Mesenchymal stem cell (in vitro differentiated cells and primary cell): ENCODE measurements around the gene CEP72.

Experiments
- DNase-seq: peaks from one replicate; pipeline ENCODE4 v3.0.0-alpha.2; 2013
- H2AFZ ChIP-seq: one replicate; pipeline ENCODE4 v1.6.1; 2013; ENCODE audit warnings: low read depth, mild to moderate bottlenecking, control low read depth, inconsistent platforms, low read length, moderate library complexity
- H2AK5ac ChIP-seq: 2 replicates; pipeline ENCODE4 v1.6.1; 2013; ENCODE audit warnings: low read length, moderate library complexity, mild to moderate bottlenecking, inconsistent platforms; ENCODE audit not compliant: severe bottlenecking
- H2BK120ac ChIP-seq: one replicate; pipeline ENCODE4 v1.6.1; 2013; ENCODE audit warnings: low read depth, mild to moderate bottlenecking, inconsistent platforms, low read length, moderate library complexity
- H2BK12ac ChIP-seq, 2 experiments: one replicate each; pipeline ENCODE4 v1.6.1; 2013; ENCODE audit warnings: inconsistent platforms in 2 of 2, low read length in 2 of 2, mild to moderate bottlenecking in 2 of 2, moderate library complexity in 2 of 2, control low read depth in 1 of 2
- H2BK15ac ChIP-seq: one replicate; pipeline ENCODE4 v1.6.1; 2013; ENCODE audit warnings: mild to moderate bottlenecking, low read depth, inconsistent platforms; ENCODE audit not compliant: poor library complexity, severe bottlenecking
- H2BK5ac ChIP-seq: 2 replicates; pipeline ENCODE4 v1.6.1; 2013; ENCODE audit warnings: low read depth, mild to moderate bottlenecking, low read length, control low read depth, inconsistent platforms; ENCODE audit not compliant: poor library complexity, severe bottlenecking
- H3K14ac ChIP-seq, 2 experiments: one replicate each; pipeline ENCODE4 v1.6.1; 2013; ENCODE audit warnings: inconsistent platforms in 2 of 2, low read length in 2 of 2, control low read depth in 1 of 2, mild to moderate bottlenecking in 1 of 2, moderate library complexity in 1 of 2
- H3K18ac ChIP-seq, 2 experiments: one replicate each; pipeline ENCODE4 v1.6.1; 2013; ENCODE audit warnings: inconsistent platforms in 2 of 2, low read length in 2 of 2, control low read depth in 1 of 2, low read depth in 1 of 2, mild to moderate bottlenecking in 1 of 2
- H3K23ac ChIP-seq, 2 experiments: one replicate each; pipeline ENCODE4 v1.6.1; 2013; ENCODE audit warnings: inconsistent platforms in 2 of 2, low read length in 2 of 2, mild to moderate bottlenecking in 2 of 2, moderate library complexity in 2 of 2, control low read depth in 1 of 2
- H3K27ac ChIP-seq: 2 replicates; pipeline ENCODE4 v1.5.1; 2013; ENCODE audit warnings: mild to moderate bottlenecking, moderate library complexity, low read length, control low read depth, inconsistent platforms; ENCODE audit not compliant: poor library complexity, severe bottlenecking
- H3K27me3 ChIP-seq, 2 experiments: 2 replicates each; pipeline versions ENCODE4 v1.6.1 to v1.7.0; 2013; ENCODE audit warnings: low read length in 2 of 2, mild to moderate bottlenecking in 2 of 2, moderate library complexity in 2 of 2, control low read depth in 1 of 2, inconsistent platforms in 1 of 2; ENCODE audit not compliant: control insufficient read depth in 1 of 2, insufficient read depth in 1 of 2
- H3K36me3 ChIP-seq, 2 experiments: 2 replicates each; pipeline versions ENCODE4 v1.6.1 to v1.7.0; 2013; ENCODE audit warnings: low read length in 2 of 2, control low read depth in 1 of 2, inconsistent platforms in 1 of 2, low read depth in 1 of 2, mild to moderate bottlenecking in 1 of 2; ENCODE audit not compliant: insufficient read depth in 2 of 2, control insufficient read depth in 1 of 2
- H3K4ac ChIP-seq, 2 experiments: one replicate each; pipeline ENCODE4 v1.6.1; 2013; ENCODE audit warnings: inconsistent platforms in 2 of 2, low read length in 2 of 2, mild to moderate bottlenecking in 2 of 2, moderate library complexity in 2 of 2, control low read depth in 1 of 2, low read depth in 1 of 2
- H3K4me1 ChIP-seq: 2 replicates; pipeline ENCODE4 v1.6.1; 2013; ENCODE audit warnings: low read depth, low read length, control low read depth; ENCODE audit not compliant: control insufficient read depth, insufficient read depth
- H3K4me2 ChIP-seq: 2 replicates; pipeline ENCODE4 v1.6.1; 2013; ENCODE audit warnings: low read length, mild to moderate bottlenecking, inconsistent platforms; ENCODE audit not compliant: poor library complexity, severe bottlenecking
- H3K4me3 ChIP-seq, 2 experiments: 2 replicates each; pipeline versions ENCODE4 v1.5.1 to v1.7.0; 2013; ENCODE audit warnings: low read length in 2 of 2, mild to moderate bottlenecking in 2 of 2, control low read depth in 1 of 2, low read depth in 1 of 2; ENCODE audit not compliant: insufficient read depth in 1 of 2
- H3K79me1 ChIP-seq: replicated peaks from 2 replicates; pipeline ENCODE4 v1.6.1; 2013; ENCODE audit warnings: mild to moderate bottlenecking, control low read depth, low read length, inconsistent platforms; ENCODE audit not compliant: poor library complexity, severe bottlenecking
- H3K9ac ChIP-seq: 2 replicates; pipeline ENCODE4 v1.7.0; 2013; ENCODE audit warnings: mild to moderate bottlenecking, low read length, moderate library complexity
- H3K9me3 ChIP-seq: 2 replicates; pipeline ENCODE4 v1.7.0; 2013; ENCODE audit warnings: mild to moderate bottlenecking, low read length; ENCODE audit not compliant: control insufficient read depth
- H4K8ac ChIP-seq: one replicate; pipeline ENCODE4 v1.6.1; 2013; ENCODE audit warnings: inconsistent platforms, mild to moderate bottlenecking, low read length, moderate library complexity
- H4K91ac ChIP-seq: one replicate; pipeline ENCODE4 v1.6.1; 2013; ENCODE audit warnings: mild to moderate bottlenecking, low read length, inconsistent platforms
- WGBS: methylation state at CpG from one replicate; pipeline ENCODE4 v1.1.7; 2013; ENCODE audit warnings: mixed read lengths; 5-methylcytosine and 5-hydroxymethylcytosine counted together

The CEP72 gene

GRCh38 chr5:652773-653350 lies 40.7 kb downstream of the CEP72 start:
- Histone ChIP-seq H2AK5ac (no peak overlapping the region), H3K27me3 (no peaks in the 10 kb centered on the region), H3K14ac (no peak overlapping the region), H3K4me3 (no peak overlapping the region), H3K4me2 (no peak overlapping the region), H3K36me3 (peaks cover 8 to 26% of the 10 kb centered on the region in 2 experiments), H2BK120ac (no peak overlapping the region), H2BK5ac (no peak overlapping the region), H3K4ac (no peak overlapping the region), H4K8ac (no peak overlapping the region), H3K9me3 (no peaks in the 10 kb centered on the region), H3K9ac (no peak overlapping the region), H4K91ac (no peak overlapping the region), H2AFZ (no peak overlapping the region), H3K79me1 (peaks cover 5% of the 10 kb centered on the region), H3K4me1 (peaks cover 9% of the 10 kb centered on the region), H3K18ac (no peak overlapping the region), H2BK12ac (no peak overlapping the region), H3K27ac (no peak overlapping the region), H3K23ac (no peak overlapping the region), H2BK15ac (no peak overlapping the region)
- DNase-seq, result no peak
- WGBS, result 99% methylated on average over 10 of the region's 11 CpGs

- H2BK120ac ChIP-seq, result no peak overlapping the region
- no peak overlapping the region for H2BK15ac ChIP-seq
- H2BK12ac ChIP-seq, result no peak overlapping the region
- H3K18ac ChIP-seq, result no peak overlapping the region
- no peak overlapping the region for H2BK5ac ChIP-seq
- H4K8ac ChIP-seq, result peak overlapping the region; percentile 12
- H2AFZ ChIP-seq, result no peak overlapping the region
- H3K4me3 ChIP-seq, result no peak overlapping the region
- H3K9ac ChIP-seq, result no peak overlapping the region
- peak overlapping the region; percentile 9 for H4K91ac ChIP-seq
- peaks cover 12% of the 10 kb centered on the region for H3K4me1 ChIP-seq
- no peak overlapping the region for H3K23ac ChIP-seq
- H3K4ac ChIP-seq, result no peak overlapping the region
- H3K79me1 ChIP-seq, result peaks cover 6% of the 10 kb centered on the region
- H3K14ac ChIP-seq, result peak overlapping the region in 1 of 2 experiments; percentile 15
- H3K36me3 ChIP-seq, result peaks cover 3 to 30% of the 10 kb centered on the region in 2 experiments
- H2AK5ac ChIP-seq, result no peak overlapping the region
- DNase-seq, result peak; percentile 11
- H3K4me2 ChIP-seq, result no peak overlapping the region
- H3K27me3 ChIP-seq, result no peaks in the 10 kb centered on the region
- WGBS, result 81% methylated on average over 16 of the region's 17 CpGs
- no peaks in the 10 kb centered on the region for H3K9me3 ChIP-seq
- H3K27ac ChIP-seq, result no peak overlapping the region
These were observed 42.1 kb downstream of the CEP72 start for GRCh38 chr5:654071-654778.

- H3K23ac ChIP-seq, result no peak overlapping the region
- WGBS, result 99% methylated on average over 12 of the region's 13 CpGs
- peaks cover 8 to 40% of the 10 kb centered on the region in 2 experiments for H3K36me3 ChIP-seq
These were observed 43.3 kb downstream of the CEP72 start for GRCh38 chr5:655406-655805.

GRCh38 chr5:657570-657969 lies 45.4 kb downstream of the CEP72 start:
- 45% methylated on average over 6 of the region's 6 CpGs for WGBS
- Histone ChIP-seq H2AFZ (no peak overlapping the region), H4K91ac (no peak overlapping the region), H2BK5ac (no peak overlapping the region), H2BK120ac (no peak overlapping the region), H3K79me1 (peaks cover 17% of the 10 kb centered on the region), H3K27ac (peak overlapping the region; percentile 75), H2BK15ac (no peak overlapping the region), H3K36me3 (peaks cover 8 to 48% of the 10 kb centered on the region in 2 experiments), H2AK5ac (no peak overlapping the region), H3K23ac (no peak overlapping the region), H3K14ac (no peak overlapping the region), H3K4me2 (no peak overlapping the region), H4K8ac (peak overlapping the region; percentile 64), H3K9ac (no peak overlapping the region), H3K9me3 (no peaks in the 10 kb centered on the region), H3K18ac (no peak overlapping the region), H3K4me3 (no peak overlapping the region), H3K4me1 (peaks cover 12% of the 10 kb centered on the region), H3K4ac (no peak overlapping the region), H2BK12ac (no peak overlapping the region), H3K27me3 (no peaks in the 10 kb centered on the region)
- DNase-seq, result peak; percentile 93

More at GRCh38 chr5:655406-655805, 43.3 kb downstream of the CEP72 start:
- Histone ChIP-seq H2BK12ac (no peak overlapping the region), H3K4me2 (no peak overlapping the region), H3K27me3 (no peaks in the 10 kb centered on the region), H3K79me1 (peaks cover 14% of the 10 kb centered on the region), H3K27ac (no peak overlapping the region), H2AFZ (no peak overlapping the region), H3K18ac (no peak overlapping the region), H3K4me1 (peaks cover 12% of the 10 kb centered on the region), H2BK15ac (no peak overlapping the region), H3K14ac (no peak overlapping the region), H3K4me3 (no peak overlapping the region), H2AK5ac (no peak overlapping the region), H2BK120ac (no peak overlapping the region), H3K9me3 (no peaks in the 10 kb centered on the region), H4K8ac (no peak overlapping the region), H3K9ac (no peak overlapping the region), H3K4ac (no peak overlapping the region), H2BK5ac (no peak overlapping the region), H4K91ac (peak overlapping the region; percentile 50)
- DNase-seq, result no peak
